Measurements from ENCODE around the gene PIEZO1. TPM values are rescaled to one million over a fixed set of nuclear protein-coding genes. Genes with fewer than 3 reads are reported as not detected.

The PIEZO1 gene
- total RNA-seq, 1 donor from 2014 or later: 247 TPM

DNA sequence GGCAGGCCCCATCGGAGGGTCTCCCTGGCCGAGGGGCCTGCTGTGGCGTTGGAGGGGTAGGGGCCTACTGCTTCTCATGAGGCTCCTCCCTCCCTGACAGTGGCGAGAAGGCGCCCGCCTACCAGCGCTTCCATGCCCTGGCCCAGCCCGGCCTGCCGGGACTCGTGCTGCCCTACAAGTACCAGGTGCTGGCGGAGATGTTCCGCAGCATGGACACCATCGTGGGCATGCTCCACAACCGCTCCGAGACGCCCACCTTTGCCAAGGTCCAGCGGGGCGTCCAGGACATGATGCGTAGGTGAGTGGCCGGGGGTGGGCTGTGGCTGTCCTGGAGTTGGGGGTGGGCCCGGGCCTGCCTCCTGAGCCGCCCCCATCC lies 20.3 kb upstream of the PIEZO1 start:
- no peaks in the 10 kb centered on the region for H3K27me3 Mint-ChIP-seq (ENCODE audit: low read depth, unreplicated experiment)
- H3K9ac ChIP-seq (ENCODE audit: low read length): no peak overlapping the region
- no peak overlapping the region for H3K27ac Mint-ChIP-seq (ENCODE audit: unreplicated experiment)
- H3K36me3 Mint-ChIP-seq (ENCODE audit: low read depth, unreplicated experiment): peaks cover 2% of the 10 kb centered on the region
- DNase-seq (ENCODE audit: low read depth) (no peak), FAIRE-seq (no peak)
- H3K27ac ChIP-seq (ENCODE audit: low read depth, low read length): no peak overlapping the region
- H3K4me2 ChIP-seq (ENCODE audit: low read length): peak overlapping the region; percentile 91
- no peak overlapping the region for H2AFZ ChIP-seq (ENCODE audit: low read depth, low read length)
- H3K9me3 Mint-ChIP-seq (ENCODE audit: unreplicated experiment): no peaks in the 10 kb centered on the region
- H3K4me1 Mint-ChIP-seq (ENCODE audit: low read depth, unreplicated experiment): no peaks in the 10 kb centered on the region
- no peak overlapping the region for H3K4me3 Mint-ChIP-seq (ENCODE audit: unreplicated experiment)
- H3K4me3 ChIP-seq (ENCODE audit: insufficient read depth, low read depth, low read length): no peak overlapping the region
- H3K4me1 ChIP-seq (ENCODE audit: insufficient read depth, low read length): peaks cover 23% of the 10 kb centered on the region
- peaks cover 31% of the 10 kb centered on the region for H4K20me1 ChIP-seq (ENCODE audit: insufficient read depth, low read length)
- peaks cover 3% of the 10 kb centered on the region for H3K36me3 ChIP-seq (ENCODE audit: insufficient read depth, low read length)
- peaks cover 36% of the 10 kb centered on the region for H3K79me2 ChIP-seq (ENCODE audit: insufficient read depth, low read length)
- no peaks in the 10 kb centered on the region for H3K9me3 ChIP-seq (ENCODE audit: insufficient read depth, low read depth, low read length)
- TF ChIP-seq, protein P1, sequence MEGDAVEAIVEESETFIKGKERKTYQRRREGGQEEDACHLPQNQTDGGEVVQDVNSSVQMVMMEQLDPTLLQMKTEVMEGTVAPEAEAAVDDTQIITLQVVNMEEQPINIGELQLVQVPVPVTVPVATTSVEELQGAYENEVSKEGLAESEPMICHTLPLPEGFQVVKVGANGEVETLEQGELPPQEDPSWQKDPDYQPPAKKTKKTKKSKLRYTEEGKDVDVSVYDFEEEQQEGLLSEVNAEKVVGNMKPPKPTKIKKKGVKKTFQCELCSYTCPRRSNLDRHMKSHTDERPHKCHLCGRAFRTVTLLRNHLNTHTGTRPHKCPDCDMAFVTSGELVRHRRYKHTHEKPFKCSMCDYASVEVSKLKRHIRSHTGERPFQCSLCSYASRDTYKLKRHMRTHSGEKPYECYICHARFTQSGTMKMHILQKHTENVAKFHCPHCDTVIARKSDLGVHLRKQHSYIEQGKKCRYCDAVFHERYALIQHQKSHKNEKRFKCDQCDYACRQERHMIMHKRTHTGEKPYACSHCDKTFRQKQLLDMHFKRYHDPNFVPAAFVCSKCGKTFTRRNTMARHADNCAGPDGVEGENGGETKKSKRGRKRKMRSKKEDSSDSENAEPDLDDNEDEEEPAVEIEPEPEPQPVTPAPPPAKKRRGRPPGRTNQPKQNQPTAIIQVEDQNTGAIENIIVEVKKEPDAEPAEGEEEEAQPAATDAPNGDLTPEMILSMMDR (IDR thresholded peaks at IDR 0.05; ENCODE audit: insufficient read depth, low read depth, low read length): no peak
- no peak for TF ChIP-seq EZH2 (IDR thresholded peaks at IDR 0.05; ENCODE audit: insufficient read depth, low read length)
- no peaks in the 10 kb centered on the region for H3K27me3 ChIP-seq (ENCODE audit: insufficient read depth, low read length)

DNA sequence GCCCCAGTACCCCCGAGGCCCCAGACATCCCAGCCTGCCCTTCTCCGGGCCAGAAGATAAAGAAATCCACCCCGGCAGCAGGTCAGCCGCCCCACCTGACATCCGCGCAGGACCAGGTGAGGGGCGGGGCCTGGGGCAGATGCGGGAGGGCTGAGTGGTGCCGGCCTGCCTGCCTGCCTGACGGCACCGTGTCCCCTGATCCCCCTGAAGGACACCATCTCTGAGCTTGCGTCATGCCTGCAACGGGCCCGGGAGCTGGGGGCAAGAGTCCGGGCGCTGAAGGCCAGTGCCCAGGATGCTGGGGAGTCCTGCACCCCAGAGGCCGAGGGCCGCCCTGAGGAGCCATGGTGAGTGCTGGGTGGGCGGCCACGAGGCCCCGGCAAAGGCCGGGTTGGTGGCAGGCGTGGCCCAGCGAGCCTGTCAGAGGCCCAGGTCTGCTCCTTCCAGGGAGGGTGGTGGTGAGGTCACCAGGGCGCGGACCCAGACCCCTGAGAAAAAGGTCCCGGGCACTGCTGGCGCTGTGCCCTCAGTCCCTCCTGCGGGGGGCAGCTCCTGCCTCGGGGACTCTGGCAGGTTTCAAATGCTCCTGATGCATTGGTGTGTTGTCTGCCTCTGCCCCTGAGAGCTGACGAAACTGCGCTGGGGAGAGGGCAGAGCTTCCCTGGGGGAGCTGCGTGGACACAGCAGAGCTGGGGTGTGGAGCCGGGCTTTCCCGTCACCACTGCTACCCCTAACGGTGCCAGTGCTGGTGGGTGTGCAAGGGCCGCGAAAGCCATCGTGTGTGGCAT lies 19.7 kb upstream of the PIEZO1 start:
- peaks cover 2% of the 10 kb centered on the region for H3K36me3 Mint-ChIP-seq (ENCODE audit: low read depth, unreplicated experiment)
- H3K27me3 Mint-ChIP-seq (ENCODE audit: low read depth, unreplicated experiment): peaks cover 2% of the 10 kb centered on the region
- Histone ChIP-seq H3K27me3 (ENCODE audit: insufficient read depth, low read length) (no peaks in the 10 kb centered on the region), H3K4me2 (ENCODE audit: low read length) (peak overlapping the region; percentile 91), H3K9me3 (ENCODE audit: insufficient read depth, low read depth, low read length) (no peaks in the 10 kb centered on the region), H3K4me1 (ENCODE audit: insufficient read depth, low read length) (peaks cover 17% of the 10 kb centered on the region), H4K20me1 (ENCODE audit: insufficient read depth, low read length) (peaks cover 25% of the 10 kb centered on the region), H3K79me2 (ENCODE audit: insufficient read depth, low read length) (peaks cover 30% of the 10 kb centered on the region), H3K4me3 (ENCODE audit: insufficient read depth, low read depth, low read length) (peak overlapping the region; percentile 59), H2AFZ (ENCODE audit: low read depth, low read length) (no peak overlapping the region), H3K9ac (ENCODE audit: low read length) (peak overlapping the region; percentile 71), H3K27ac (ENCODE audit: low read depth, low read length) (no peak overlapping the region), H3K36me3 (ENCODE audit: insufficient read depth, low read length) (peaks cover 3% of the 10 kb centered on the region)
- no peak for FAIRE-seq
- TF ChIP-seq, protein P1 (IDR thresholded peaks at IDR 0.05; ENCODE audit: insufficient read depth, low read depth, low read length): no peak
- TF ChIP-seq EZH2 (IDR thresholded peaks at IDR 0.05; ENCODE audit: insufficient read depth, low read length): no peak
- no peak overlapping the region for H3K27ac Mint-ChIP-seq (ENCODE audit: unreplicated experiment)
- H3K4me1 Mint-ChIP-seq (ENCODE audit: low read depth, unreplicated experiment): no peaks in the 10 kb centered on the region
- H3K9me3 Mint-ChIP-seq (ENCODE audit: unreplicated experiment): no peaks in the 10 kb centered on the region
- H3K4me3 Mint-ChIP-seq (ENCODE audit: unreplicated experiment): peak overlapping the region; percentile 62
- no peak for DNase-seq (ENCODE audit: low read depth)

DNA sequence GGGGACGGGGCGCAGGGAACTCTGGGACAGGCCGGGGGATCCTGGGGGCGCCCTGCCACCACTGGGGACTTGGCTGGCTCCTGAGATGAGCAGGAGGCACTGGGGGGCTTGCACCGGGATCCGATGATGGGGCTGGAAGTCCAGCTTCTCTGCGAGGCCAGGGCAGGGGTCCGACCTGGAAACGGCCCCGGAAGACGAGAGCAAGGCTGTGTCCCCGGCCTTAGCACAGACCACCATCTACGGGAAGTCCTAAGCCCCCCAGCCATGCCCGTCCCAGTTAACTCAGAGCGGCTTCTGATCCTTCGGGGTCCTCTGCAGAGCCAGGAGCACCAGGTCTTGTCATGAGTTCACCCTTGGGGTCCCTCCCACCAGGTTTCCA lies 19.1 kb upstream of the PIEZO1 start:
- H3K27ac ChIP-seq (ENCODE audit: low read depth, low read length): no peak overlapping the region
- H3K36me3 ChIP-seq (ENCODE audit: insufficient read depth, low read length): peaks cover 2% of the 10 kb centered on the region
- peaks cover 17% of the 10 kb centered on the region for H3K4me1 ChIP-seq (ENCODE audit: insufficient read depth, low read length)
- no peak overlapping the region for H2AFZ ChIP-seq (ENCODE audit: low read depth, low read length)
- peaks cover 24% of the 10 kb centered on the region for H3K79me2 ChIP-seq (ENCODE audit: insufficient read depth, low read length)
- peak overlapping the region; percentile 91 for H3K4me2 ChIP-seq (ENCODE audit: low read length)
- no peaks in the 10 kb centered on the region for H3K4me1 Mint-ChIP-seq (ENCODE audit: low read depth, unreplicated experiment)
- no peaks in the 10 kb centered on the region for H3K9me3 Mint-ChIP-seq (ENCODE audit: unreplicated experiment)
- H3K27me3 Mint-ChIP-seq (ENCODE audit: low read depth, unreplicated experiment): peaks cover 2% of the 10 kb centered on the region
- peak overlapping the region; percentile 71 for H3K9ac ChIP-seq (ENCODE audit: low read length)
- H4K20me1 ChIP-seq (ENCODE audit: insufficient read depth, low read length): peaks cover 20% of the 10 kb centered on the region
- no peak for DNase-seq (ENCODE audit: low read depth)
- peak overlapping the region; percentile 62 for H3K4me3 Mint-ChIP-seq (ENCODE audit: unreplicated experiment)
- H3K36me3 Mint-ChIP-seq (ENCODE audit: low read depth, unreplicated experiment): no peaks in the 10 kb centered on the region
- H3K27ac Mint-ChIP-seq (ENCODE audit: unreplicated experiment): no peak overlapping the region
- H3K9me3 ChIP-seq (ENCODE audit: insufficient read depth, low read depth, low read length): no peaks in the 10 kb centered on the region
- TF ChIP-seq EZH2 (IDR thresholded peaks at IDR 0.05; ENCODE audit: insufficient read depth, low read length): no peak
- TF ChIP-seq, protein P1 (IDR thresholded peaks at IDR 0.05; ENCODE audit: insufficient read depth, low read depth, low read length): no peak
- FAIRE-seq: no peak
- H3K27me3 ChIP-seq (ENCODE audit: insufficient read depth, low read length): no peaks in the 10 kb centered on the region
- H3K4me3 ChIP-seq (ENCODE audit: insufficient read depth, low read depth, low read length): peak overlapping the region; percentile 59

Measured in astrocyte (in vitro differentiated cells and primary cell).